Measurements from ENCODE around the gene NKG7.

Gene NKG7

DNA sequence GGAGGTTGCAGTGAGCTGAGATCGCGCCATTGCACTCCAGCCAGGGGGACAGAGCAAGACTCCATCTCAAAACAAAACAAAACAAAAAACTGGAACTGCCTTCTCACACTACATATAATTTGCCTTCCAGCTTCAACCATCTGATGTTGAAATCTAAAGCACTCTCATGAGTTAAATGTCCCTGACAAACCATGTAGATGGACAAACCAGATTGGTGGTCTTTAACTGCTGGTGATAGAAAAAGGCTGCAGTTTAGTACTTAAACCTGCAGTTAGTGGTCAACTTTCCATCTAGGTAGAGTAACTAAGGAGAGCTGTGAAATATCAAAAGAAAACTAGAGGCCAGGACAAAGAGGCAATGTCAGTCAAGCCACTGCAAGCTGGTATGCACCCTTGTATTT lies 23.7 kb upstream of the NKG7 start:
- no peak overlapping the region for H3K9ac ChIP-seq (ENCODE audit: low read length)
- no peak overlapping the region for H2BK12ac ChIP-seq (ENCODE audit: low read length in 2 of 2)
- H2BK5ac ChIP-seq (ENCODE audit: low read depth, low read length, poor library complexity, severe bottlenecking): no peak overlapping the region
- WGBS: 100% methylated on average over 2 of the region's 2 CpGs
- DNase-seq: no peak
- no peak overlapping the region for H4K8ac ChIP-seq (ENCODE audit: low read length)
- no peaks in the 10 kb centered on the region for H3K36me3 ChIP-seq (ENCODE audit: control insufficient read depth in 1 of 2, insufficient read depth in 2 of 2, low read depth in 1 of 2, low read length in 2 of 2)
- H3K18ac ChIP-seq (ENCODE audit: low read depth in 1 of 2, low read length in 2 of 2): no peak overlapping the region
- no peak overlapping the region for H3K14ac ChIP-seq (ENCODE audit: low read length in 2 of 2)
- H4K91ac ChIP-seq (ENCODE audit: low read length): no peak overlapping the region
- no peaks in the 10 kb centered on the region for H3K9me3 ChIP-seq (ENCODE audit: control insufficient read depth, low read length)
- no peaks in the 10 kb centered on the region for H3K27me3 ChIP-seq (ENCODE audit: control insufficient read depth in 1 of 2, insufficient read depth in 1 of 2, low read length in 2 of 2)
- H2AFZ ChIP-seq (ENCODE audit: low read depth, low read length): no peak overlapping the region
- no peak overlapping the region for H2AK5ac ChIP-seq (ENCODE audit: low read length, severe bottlenecking)
- no peak overlapping the region for H3K23ac ChIP-seq (ENCODE audit: low read length in 2 of 2)
- peaks cover 8% of the 10 kb centered on the region for H3K4me1 ChIP-seq (ENCODE audit: control insufficient read depth, insufficient read depth, low read depth, low read length)
- no peak overlapping the region for H2BK15ac ChIP-seq (ENCODE audit: low read depth, poor library complexity, severe bottlenecking)
- no peak overlapping the region for H3K27ac ChIP-seq (ENCODE audit: low read length, poor library complexity, severe bottlenecking)
- no peak overlapping the region for H2BK120ac ChIP-seq (ENCODE audit: low read depth, low read length)
- no peaks in the 10 kb centered on the region for H3K79me1 ChIP-seq (replicated peaks; ENCODE audit: low read length, poor library complexity, severe bottlenecking)
- no peak overlapping the region for H3K4me3 ChIP-seq (ENCODE audit: insufficient read depth in 1 of 2, low read depth in 1 of 2, low read length in 2 of 2)
- H3K4ac ChIP-seq (ENCODE audit: low read depth in 1 of 2, low read length in 2 of 2): no peak overlapping the region
- H3K4me2 ChIP-seq (ENCODE audit: low read length, poor library complexity, severe bottlenecking): no peak overlapping the region

DNA sequence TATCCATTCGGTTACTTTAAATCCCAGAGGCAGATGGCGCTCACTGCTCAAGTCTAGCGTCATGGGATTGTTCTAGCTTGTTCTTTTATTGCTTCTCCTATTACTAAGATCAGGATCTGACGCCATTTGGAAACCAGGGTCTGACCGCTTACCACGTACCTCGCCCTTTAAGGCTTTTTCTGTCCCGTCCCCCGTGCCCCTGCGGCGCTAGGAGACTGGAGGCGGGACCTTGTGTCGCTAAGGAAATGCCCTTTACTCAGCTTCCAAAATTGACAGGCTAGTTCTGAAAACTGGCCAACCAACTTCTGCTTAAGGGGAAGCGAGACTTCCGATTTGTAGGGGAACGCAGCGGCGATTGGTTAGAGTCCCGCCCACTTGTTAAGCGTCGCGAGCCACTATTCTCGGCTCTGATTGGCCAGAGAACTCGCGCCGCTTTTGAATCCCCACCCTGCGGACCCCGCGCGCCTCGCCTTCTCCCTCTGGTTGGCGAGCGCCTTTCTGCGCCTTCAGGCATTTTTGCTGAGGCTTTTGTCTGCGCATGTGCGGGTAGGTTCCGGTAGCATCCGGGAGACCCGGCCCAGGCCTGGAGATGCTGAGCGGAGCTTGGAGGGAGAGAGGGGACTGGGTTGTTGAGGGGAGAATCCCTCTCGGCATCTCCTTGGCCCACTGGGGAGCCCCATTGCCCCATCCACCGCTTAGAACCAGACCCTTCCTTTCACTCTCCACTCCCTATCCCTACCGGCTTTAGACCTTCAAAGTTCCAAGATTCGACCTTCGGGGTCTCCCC lies 21.8 kb upstream of the NKG7 start:
- Histone ChIP-seq H3K27ac (ENCODE audit: low read length, poor library complexity, severe bottlenecking) (peak overlapping the region; percentile 71), H2BK5ac (ENCODE audit: low read depth, low read length, poor library complexity, severe bottlenecking) (no peak overlapping the region)

DNA sequence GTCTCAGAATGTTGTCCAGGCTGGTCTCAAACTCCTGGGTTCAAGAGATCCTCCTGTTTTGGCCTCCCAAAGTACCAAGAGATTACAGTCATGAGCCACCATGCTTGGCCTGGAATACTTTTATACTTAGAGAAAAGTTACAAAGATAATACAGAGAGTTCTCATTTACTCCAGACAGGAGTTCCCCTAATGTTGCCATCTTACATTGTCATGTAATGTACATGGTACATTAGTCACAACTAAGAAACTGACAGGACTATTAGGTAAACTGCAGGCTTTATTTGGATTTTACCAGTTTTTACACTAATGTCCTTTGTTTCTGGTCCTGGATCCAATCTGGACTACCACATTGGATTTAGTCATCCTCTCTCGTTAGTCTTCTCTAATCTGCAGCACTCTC lies 20.2 kb upstream of the NKG7 start:
- Histone ChIP-seq H3K4ac (ENCODE audit: low read depth in 1 of 2, low read length in 2 of 2) (no peak overlapping the region), H3K27me3 (ENCODE audit: control insufficient read depth in 1 of 2, insufficient read depth in 1 of 2, low read length in 2 of 2) (no peaks in the 10 kb centered on the region), H3K9ac (ENCODE audit: low read length) (no peak overlapping the region), H2AFZ (ENCODE audit: low read depth, low read length) (no peak overlapping the region), H4K91ac (ENCODE audit: low read length) (no peak overlapping the region), H3K9me3 (ENCODE audit: control insufficient read depth, low read length) (no peaks in the 10 kb centered on the region), H3K18ac (ENCODE audit: low read depth in 1 of 2, low read length in 2 of 2) (no peak overlapping the region), H2BK5ac (ENCODE audit: low read depth, low read length, poor library complexity, severe bottlenecking) (no peak overlapping the region), H3K4me1 (ENCODE audit: control insufficient read depth, insufficient read depth, low read depth, low read length) (peaks cover 8% of the 10 kb centered on the region), H4K8ac (ENCODE audit: low read length) (no peak overlapping the region), H3K36me3 (ENCODE audit: control insufficient read depth in 1 of 2, insufficient read depth in 2 of 2, low read depth in 1 of 2, low read length in 2 of 2) (no peaks in the 10 kb centered on the region), H2BK15ac (ENCODE audit: low read depth, poor library complexity, severe bottlenecking) (no peak overlapping the region), H3K27ac (ENCODE audit: low read length, poor library complexity, severe bottlenecking) (no peak overlapping the region), H3K4me3 (ENCODE audit: insufficient read depth in 1 of 2, low read depth in 1 of 2, low read length in 2 of 2) (no peak overlapping the region), H3K23ac (ENCODE audit: low read length in 2 of 2) (no peak overlapping the region), H3K4me2 (ENCODE audit: low read length, poor library complexity, severe bottlenecking) (no peak overlapping the region), H3K14ac (ENCODE audit: low read length in 2 of 2) (no peak overlapping the region), H2BK120ac (ENCODE audit: low read depth, low read length) (no peak overlapping the region), H2BK12ac (ENCODE audit: low read length in 2 of 2) (no peak overlapping the region), H2AK5ac (ENCODE audit: low read length, severe bottlenecking) (no peak overlapping the region), H3K79me1 (replicated peaks; ENCODE audit: low read length, poor library complexity, severe bottlenecking) (no peaks in the 10 kb centered on the region)
- 100% methylated on average over 1 of the region's 1 CpG for WGBS
- no peak for DNase-seq

More for the DNA sequence above, 21.8 kb upstream of the NKG7 start:
- no peaks in the 10 kb centered on the region for H3K9me3 ChIP-seq (ENCODE audit: control insufficient read depth, low read length)
- H3K18ac ChIP-seq (ENCODE audit: low read depth in 1 of 2, low read length in 2 of 2): peak overlapping the region; percentile 54 to 66
- peak overlapping the region; percentile 72 for H2AFZ ChIP-seq (ENCODE audit: low read depth, low read length)
- DNase-seq: peak; percentile 99
- H2AK5ac ChIP-seq (ENCODE audit: low read length, severe bottlenecking): no peak overlapping the region
- H3K23ac ChIP-seq (ENCODE audit: low read length in 2 of 2): no peak overlapping the region
- peak overlapping the region; percentile 92 for H3K4me2 ChIP-seq (ENCODE audit: low read length, poor library complexity, severe bottlenecking)
- no peaks in the 10 kb centered on the region for H3K79me1 ChIP-seq (replicated peaks; ENCODE audit: low read length, poor library complexity, severe bottlenecking)
- H3K14ac ChIP-seq (ENCODE audit: low read length in 2 of 2): no peak overlapping the region
- H3K4me1 ChIP-seq (ENCODE audit: control insufficient read depth, insufficient read depth, low read depth, low read length): peaks cover 8% of the 10 kb centered on the region
- H2BK12ac ChIP-seq (ENCODE audit: low read length in 2 of 2): no peak overlapping the region
- no peak overlapping the region for H4K91ac ChIP-seq (ENCODE audit: low read length)
- H3K4ac ChIP-seq (ENCODE audit: low read depth in 1 of 2, low read length in 2 of 2): peak overlapping the region in 1 of 2 experiments; percentile 60
- H3K36me3 ChIP-seq (ENCODE audit: control insufficient read depth in 1 of 2, insufficient read depth in 2 of 2, low read depth in 1 of 2, low read length in 2 of 2): no peaks in the 10 kb centered on the region
- H3K9ac ChIP-seq (ENCODE audit: low read length): peak overlapping the region; percentile 91
- whole genome bisulfite sequencing: 3% methylated on average over 42 of the region's 45 CpGs
- peak overlapping the region; percentile 0 for H2BK120ac ChIP-seq (ENCODE audit: low read depth, low read length)
- peak overlapping the region; percentile 77 for H4K8ac ChIP-seq (ENCODE audit: low read length)
- H2BK15ac ChIP-seq (ENCODE audit: low read depth, poor library complexity, severe bottlenecking): peak overlapping the region; percentile 19
- no peaks in the 10 kb centered on the region for H3K27me3 ChIP-seq (ENCODE audit: control insufficient read depth in 1 of 2, insufficient read depth in 1 of 2, low read length in 2 of 2)
- peak overlapping the region; percentile 42 to 79 for H3K4me3 ChIP-seq (ENCODE audit: insufficient read depth in 1 of 2, low read depth in 1 of 2, low read length in 2 of 2)

DNA sequence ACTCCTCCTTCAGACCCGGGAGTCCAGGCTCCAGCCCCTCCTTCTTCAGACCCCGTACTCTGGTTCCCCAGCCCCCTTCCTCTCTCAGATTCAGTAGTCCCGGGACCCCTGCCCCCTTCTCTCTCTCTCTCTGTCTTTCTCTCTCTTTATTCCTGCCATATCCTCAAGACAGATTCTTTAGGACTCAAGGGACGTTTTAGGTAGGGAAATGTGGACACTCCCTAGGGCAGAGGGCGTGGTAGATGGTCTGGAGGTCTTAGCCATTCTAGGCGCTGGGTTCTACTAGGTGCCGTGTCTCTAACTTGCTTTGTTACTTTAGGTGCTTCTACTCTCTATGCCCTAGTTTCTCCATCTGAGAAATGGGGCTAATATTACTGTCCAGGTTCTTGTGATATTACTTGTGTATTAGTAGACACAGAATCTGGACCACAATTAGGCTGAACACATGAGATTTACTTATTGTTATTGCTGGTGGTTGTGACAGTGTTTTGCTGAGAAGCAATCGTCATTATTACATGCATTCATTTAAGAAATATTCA lies 18.7 kb upstream of the NKG7 start:
- no peak overlapping the region for H3K4me2 ChIP-seq (ENCODE audit: low read length, poor library complexity, severe bottlenecking)
- no peak overlapping the region for H4K8ac ChIP-seq (ENCODE audit: low read length)
- no peak overlapping the region for H2AFZ ChIP-seq (ENCODE audit: low read depth, low read length)
- 77% methylated on average over 6 of the region's 8 CpGs for WGBS
- no peak overlapping the region for H2BK120ac ChIP-seq (ENCODE audit: low read depth, low read length)
- H3K36me3 ChIP-seq (ENCODE audit: control insufficient read depth in 1 of 2, insufficient read depth in 2 of 2, low read depth in 1 of 2, low read length in 2 of 2): no peaks in the 10 kb centered on the region
- no peak overlapping the region for H3K18ac ChIP-seq (ENCODE audit: low read depth in 1 of 2, low read length in 2 of 2)
- H3K27me3 ChIP-seq (ENCODE audit: control insufficient read depth in 1 of 2, insufficient read depth in 1 of 2, low read length in 2 of 2): no peaks in the 10 kb centered on the region
- H4K91ac ChIP-seq (ENCODE audit: low read length): no peak overlapping the region
- H2BK15ac ChIP-seq (ENCODE audit: low read depth, poor library complexity, severe bottlenecking): no peak overlapping the region
- H3K4me1 ChIP-seq (ENCODE audit: control insufficient read depth, insufficient read depth, low read depth, low read length): peaks cover 8% of the 10 kb centered on the region
- no peak overlapping the region for H3K14ac ChIP-seq (ENCODE audit: low read length in 2 of 2)
- DNase-seq: no peak
- H3K27ac ChIP-seq (ENCODE audit: low read length, poor library complexity, severe bottlenecking): no peak overlapping the region
- H2BK12ac ChIP-seq (ENCODE audit: low read length in 2 of 2): no peak overlapping the region
- H2AK5ac ChIP-seq (ENCODE audit: low read length, severe bottlenecking): no peak overlapping the region
- H2BK5ac ChIP-seq (ENCODE audit: low read depth, low read length, poor library complexity, severe bottlenecking): no peak overlapping the region
- H3K9ac ChIP-seq (ENCODE audit: low read length): no peak overlapping the region
- no peaks in the 10 kb centered on the region for H3K9me3 ChIP-seq (ENCODE audit: control insufficient read depth, low read length)
- H3K4ac ChIP-seq (ENCODE audit: low read depth in 1 of 2, low read length in 2 of 2): no peak overlapping the region
- H3K4me3 ChIP-seq (ENCODE audit: insufficient read depth in 1 of 2, low read depth in 1 of 2, low read length in 2 of 2): no peak overlapping the region
- H3K23ac ChIP-seq (ENCODE audit: low read length in 2 of 2): no peak overlapping the region
- no peaks in the 10 kb centered on the region for H3K79me1 ChIP-seq (replicated peaks; ENCODE audit: low read length, poor library complexity, severe bottlenecking)
